Gastrocnemius medialis (tissue), 4 donors: Measurements from ENCODE around the gene ZNF134. TPM values are rescaled to one million over a fixed set of nuclear protein-coding genes. Genes with fewer than 3 reads are reported as not detected.

Experiments
- ATAC-seq, 2 donors: fragments of 150-250 bp; one replicate each; pipeline ENCODE4 v1.9.1; 2016
- DNase-seq, 2 donors: peaks; one replicate each; pipeline ENCODE4 v3.0.0-alpha.2; 2019
- H3K27ac ChIP-seq, 4 donors: fragments of 200-600 bp; sonication (generic); 1 replicate in 1 of 4; 2 replicates in 3 of 4; pipeline ENCODE4 v1.5.1; 2016 to 2018; ENCODE audit warnings: mild to moderate bottlenecking in 2 of 4, moderate library complexity in 1 of 4
- H3K27me3 ChIP-seq, 3 donors: fragments of 200-600 bp; sonication (generic) in 2 of 3; 1 replicate in 1 of 3; 2 replicates in 2 of 3; pipeline versions ENCODE4 v1.5.1 to v1.6.0; 2016 to 2019; ENCODE audit warnings: mild to moderate bottlenecking in 1 of 3, moderate library complexity in 1 of 3
- H3K36me3 ChIP-seq, 2 donors: fragments of 200-600 bp; sonication (generic) in 1 of 2; one replicate each; pipeline ENCODE4 v1.5.1; 2017 to 2018
- H3K4me1 ChIP-seq, 2 donors: fragments of 200-600 bp; sonication (generic) in 1 of 2; one replicate each; pipeline ENCODE4 v1.5.1; 2016 to 2017; ENCODE audit warnings: mild to moderate bottlenecking in 2 of 2
- H3K4me3 ChIP-seq, 4 donors: fragments of 200-600 bp; sonication (generic) in 3 of 4; 1 replicate in 1 of 4; 2 replicates in 3 of 4; pipeline ENCODE4 v1.5.1; 2016 to 2019; ENCODE audit warnings: mild to moderate bottlenecking in 2 of 4
- H3K9me3 ChIP-seq, 3 donors: fragments of 200-600 bp; sonication (generic) in 2 of 3; 1 replicate in 1 of 3; 2 replicates in 2 of 3; pipeline ENCODE4 v1.5.1; 2016 to 2019
- POLR2A ChIP-seq, 2 donors: fragments of 450-650 bp; IDR thresholded peaks; one replicate each; pipeline ENCODE4 v1.6.1; 2017; ENCODE audit warnings: antibody characterized with exemption in 2 of 2, mild to moderate bottlenecking in 2 of 2, moderate library complexity in 2 of 2
- in situ Hi-C, 4 donors: fragments of 200-750 bp; cut with MboI; loops; one replicate each; pipeline versions ENCODE4 v1.15.0 to v1.8.0; 2017; ENCODE audit warnings: low sequenced_read_pairs in 4 of 4
- intact Hi-C: fragments of 100-400 bp; cut with DNase I; formaldehyde crosslinking; loops from one replicate; pipeline ENCODE4 v1.15.1; 2023; ENCODE audit warnings: low total_unique reads
- total RNA-seq, 4 donors: library from RNA; depleted of rRNA; stranded (reverse); fragments of >200 nt; gene quantifications; one replicate each; pipeline versions ENCODE4 v1.1.0 to v1.2.3, GENCODE V29; 2016
- TF ChIP-seq, protein P1 (sequence below), 5 experiments: fragments of 450-650 bp in 3 of 5; fragments of 200-600 bp in 2 of 5; sonication (generic) in 2 of 5; IDR thresholded peaks in 4 of 5; conservative IDR thresholded peaks in 1 of 5; 1 replicate in 4 of 5; 2 replicates in 1 of 5; pipeline ENCODE4 v1.5.1; 2016 to 2019; ENCODE audit warnings: antibody characterized with exemption in 5 of 5, mild to moderate bottlenecking in 3 of 5, moderate library complexity in 3 of 5

The ZNF134 gene
- total RNA-seq, 4 donors from 2014 or later, result 4.2 to 13.1 (median 8.0) TPM

DNA sequence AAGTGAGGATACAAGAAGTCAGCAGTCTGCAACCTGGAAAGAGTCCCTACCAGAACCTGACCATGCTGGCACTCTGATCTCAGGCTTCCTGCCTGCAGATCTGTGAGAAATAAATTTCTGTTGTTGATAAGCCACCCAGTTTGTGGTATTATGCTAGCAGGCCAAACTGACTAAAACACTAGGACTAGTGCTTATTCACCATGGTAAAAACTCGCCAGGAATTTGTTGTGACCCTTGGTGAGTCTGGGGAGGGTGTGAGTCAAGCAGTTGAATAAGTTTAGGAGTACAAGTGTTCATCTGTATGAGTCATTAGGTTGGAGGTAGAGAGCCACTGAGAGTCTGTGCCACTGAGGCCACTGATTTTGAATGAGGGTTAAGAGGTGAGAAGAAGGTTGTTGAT, 26.5 kb upstream of the ZNF134 start:
- Histone ChIP-seq H3K9me3 (peaks cover 4 to 32% (median 10%) of the 10 kb centered on the region in 3 donors), H3K27ac (no peak overlapping the region), H3K36me3 (peaks cover 8 to 49% of the 10 kb centered on the region in 2 donors), H3K4me3 (no peak overlapping the region), H3K4me1 (peaks cover 10 to 14% of the 10 kb centered on the region in 2 donors), H3K27me3 (no peaks in the 10 kb centered on the region)
- in situ Hi-C loops, result no loop called here
- intact Hi-C loops, result no loop called here
- DNase-seq (no peak), ATAC-seq (no peak)
- no peak for TF ChIP-seq POLR2A (IDR thresholded peaks at IDR 0.05)
- TF ChIP-seq, protein P1, sequence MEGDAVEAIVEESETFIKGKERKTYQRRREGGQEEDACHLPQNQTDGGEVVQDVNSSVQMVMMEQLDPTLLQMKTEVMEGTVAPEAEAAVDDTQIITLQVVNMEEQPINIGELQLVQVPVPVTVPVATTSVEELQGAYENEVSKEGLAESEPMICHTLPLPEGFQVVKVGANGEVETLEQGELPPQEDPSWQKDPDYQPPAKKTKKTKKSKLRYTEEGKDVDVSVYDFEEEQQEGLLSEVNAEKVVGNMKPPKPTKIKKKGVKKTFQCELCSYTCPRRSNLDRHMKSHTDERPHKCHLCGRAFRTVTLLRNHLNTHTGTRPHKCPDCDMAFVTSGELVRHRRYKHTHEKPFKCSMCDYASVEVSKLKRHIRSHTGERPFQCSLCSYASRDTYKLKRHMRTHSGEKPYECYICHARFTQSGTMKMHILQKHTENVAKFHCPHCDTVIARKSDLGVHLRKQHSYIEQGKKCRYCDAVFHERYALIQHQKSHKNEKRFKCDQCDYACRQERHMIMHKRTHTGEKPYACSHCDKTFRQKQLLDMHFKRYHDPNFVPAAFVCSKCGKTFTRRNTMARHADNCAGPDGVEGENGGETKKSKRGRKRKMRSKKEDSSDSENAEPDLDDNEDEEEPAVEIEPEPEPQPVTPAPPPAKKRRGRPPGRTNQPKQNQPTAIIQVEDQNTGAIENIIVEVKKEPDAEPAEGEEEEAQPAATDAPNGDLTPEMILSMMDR (IDR thresholded peaks at IDR 0.05 in 4 of 5, conservative IDR thresholded peaks at IDR 0.05 in 1 of 5), result no peak

DNA sequence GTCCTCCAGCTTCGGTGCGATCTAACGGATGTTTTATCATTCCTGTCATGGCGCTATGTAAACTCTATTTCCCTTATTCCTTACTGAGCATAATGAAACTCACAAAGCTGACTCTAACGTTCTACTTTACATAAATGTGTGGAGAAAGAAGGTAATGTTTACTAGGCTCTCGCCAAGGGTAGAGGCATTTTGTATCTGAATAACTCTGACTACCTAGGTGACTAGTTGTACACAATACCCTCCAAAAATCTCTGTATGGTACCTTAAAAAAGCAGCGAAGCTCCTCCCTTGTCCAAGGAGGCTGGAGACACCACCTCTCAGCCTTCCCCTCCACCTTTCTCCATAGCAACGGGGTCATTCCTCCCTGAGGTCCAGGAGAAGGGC, 14.7 kb upstream of the ZNF134 start:
- H3K4me3 ChIP-seq, result peak overlapping the region; percentile 76 to 98 (median 79)
- peak overlapping the region; percentile 22 to 70 (median 50) for H3K27ac ChIP-seq
- peaks cover 0 to 6% (median 5%) of the 10 kb centered on the region in 3 donors for H3K9me3 ChIP-seq
- intact Hi-C loops, result loop anchor here (1.0 to 2.0 kb wide), 3 partner anchors 15 to 40 kb away; partner anchors contain the start of genes ZNF134 and ZNF550
- no peak for DNase-seq
- peaks cover 7 to 9% of the 10 kb centered on the region in 2 donors for H3K4me1 ChIP-seq
- TF ChIP-seq POLR2A (IDR thresholded peaks at IDR 0.05), result no peak
- TF ChIP-seq, protein P1 (IDR thresholded peaks at IDR 0.05 in 4 of 5, conservative IDR thresholded peaks at IDR 0.05 in 1 of 5), result no peak
- ATAC-seq, result peak in 1 of 2 donors; percentile 11
- H3K27me3 ChIP-seq, result no peaks in the 10 kb centered on the region
- peaks cover 0 to 11% of the 10 kb centered on the region in 2 donors for H3K36me3 ChIP-seq
- in situ Hi-C loops, result no loop called here

DNA sequence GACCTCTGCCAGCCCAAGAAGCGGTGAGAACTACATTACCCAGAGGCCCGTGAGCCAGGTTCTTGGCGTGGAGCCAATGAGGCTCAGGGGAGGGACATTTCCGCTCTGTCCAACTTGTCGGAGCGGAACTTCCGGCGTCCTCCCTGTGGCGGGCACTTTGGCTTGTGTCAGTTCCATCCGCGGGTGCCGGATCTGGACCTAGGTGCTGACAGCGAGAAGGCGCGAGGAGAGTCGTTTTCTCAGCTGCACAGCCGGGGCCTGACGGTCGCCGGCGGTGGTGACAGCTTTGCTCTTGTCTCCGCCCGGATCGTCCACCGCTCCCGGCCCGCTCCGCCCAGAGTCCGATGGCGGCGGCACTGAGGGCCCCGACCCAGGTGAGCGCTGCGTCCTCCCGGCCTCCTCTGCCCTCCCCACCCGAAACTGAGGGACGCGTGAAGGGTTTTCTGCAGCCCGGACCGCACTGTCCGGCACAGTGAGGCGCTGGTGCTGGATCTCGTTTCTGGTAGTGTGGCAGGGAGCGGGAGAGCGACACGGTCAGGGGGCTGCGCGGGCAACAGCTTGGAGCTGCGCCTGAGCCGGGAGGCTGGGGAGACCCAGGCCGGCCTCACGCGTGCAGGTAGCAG, 14.2 kb upstream of the ZNF134 start, which contains the start of gene ZNF530:
TSS of gene ZNF530 (plus strand) at position 125 of the 623 bp plus-strand sequence. CDS start 4,461 bp downstream, outside the sequence.
- Histone ChIP-seq H3K9me3 (peaks cover 0 to 6% (median 6%) of the 10 kb centered on the region in 3 donors), H3K36me3 (peaks cover 0 to 16% of the 10 kb centered on the region in 2 donors), H3K27me3 (no peaks in the 10 kb centered on the region), H3K4me1 (peaks cover 7 to 9% of the 10 kb centered on the region in 2 donors), H3K4me3 (peak within 1 kb of the TSS; percentile 76 to 98 (median 79)), H3K27ac (peak within 1 kb of the TSS; percentile 22 to 70 (median 50))
- in situ Hi-C loops, result no loop called here
- TF ChIP-seq, protein P1 (IDR thresholded peaks at IDR 0.05 in 4 of 5, conservative IDR thresholded peaks at IDR 0.05 in 1 of 5), result no peak
- no peak for TF ChIP-seq POLR2A (IDR thresholded peaks at IDR 0.05)
- ATAC-seq (peak; percentile 100), DNase-seq (peak; percentile 89 to 91)
- intact Hi-C loops, result loop anchor here (1.0 to 2.0 kb wide), 3 partner anchors 15 to 41 kb away; partner anchors contain the start of genes ZNF134 and ZNF550

DNA sequence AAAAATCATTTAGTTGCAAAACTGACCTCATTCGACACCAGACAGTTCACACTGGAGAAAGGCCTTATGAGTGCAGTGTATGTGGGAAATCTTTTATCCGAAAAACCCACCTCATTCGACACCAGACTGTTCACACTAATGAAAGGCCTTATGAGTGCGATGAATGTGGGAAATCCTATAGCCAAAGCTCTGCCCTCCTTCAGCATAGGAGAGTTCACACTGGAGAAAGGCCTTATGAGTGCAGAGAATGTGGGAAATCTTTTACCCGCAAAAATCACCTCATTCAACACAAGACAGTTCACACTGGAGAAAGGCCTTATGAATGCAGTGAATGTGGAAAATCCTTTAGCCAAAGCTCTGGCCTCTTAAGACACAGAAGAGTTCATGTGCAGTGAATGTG, 7.1 kb upstream of the ZNF134 start:
- Histone ChIP-seq H3K4me1 (no peaks in the 10 kb centered on the region), H3K27ac (no peak overlapping the region), H3K4me3 (no peak overlapping the region), H3K9me3 (peaks cover 0 to 11% (median 3%) of the 10 kb centered on the region in 3 donors), H3K27me3 (no peaks in the 10 kb centered on the region), H3K36me3 (peaks cover 8 to 40% of the 10 kb centered on the region in 2 donors)
- DNase-seq (no peak), ATAC-seq (no peak)
- TF ChIP-seq, protein P1 (IDR thresholded peaks at IDR 0.05 in 4 of 5, conservative IDR thresholded peaks at IDR 0.05 in 1 of 5), result no peak
- no peak for TF ChIP-seq POLR2A (IDR thresholded peaks at IDR 0.05)
- intact Hi-C loops (no loop called here), in situ Hi-C loops (no loop called here)
